A549 (cell line): ENCODE results near the gene SERPINA4.

Experiments used
- CEBPB ChIP-seq, 2 experiments: fragments of >200 bp in 1 of 2; sonication (Bioruptor Twin) in 1 of 2; formaldehyde crosslinking in 1 of 2; IDR thresholded peaks; 2 replicates each; pipeline ENCODE4 v1.6.1; 2012 to 2016
- CTCF ChIP-seq: fragments of >200 bp; sonication (Bioruptor Twin); formaldehyde crosslinking; IDR thresholded peaks from 3 replicates; pipeline ENCODE4 v1.5.1; 2016
- EP300 ChIP-seq, 2 experiments: fragments of >200 bp; sonication (Bioruptor Twin); formaldehyde crosslinking; IDR thresholded peaks; 2 replicates in 1 of 2; 3 replicates in 1 of 2; pipeline ENCODE4 v1.6.1; 2016 to 2017
- FOSL2 ChIP-seq, 2 experiments: fragments of 450-650 bp in 1 of 2; fragments of >200 bp in 1 of 2; sonication (Bioruptor Twin) in 1 of 2; formaldehyde crosslinking; IDR thresholded peaks; 2 replicates each; pipeline versions ENCODE4 v1.5.0 to v1.6.1; 2016 to 2020; ENCODE audit warnings: mild to moderate bottlenecking in 1 of 2, moderate library complexity in 1 of 2
- JUNB ChIP-seq: fragments of >200 bp; sonication (Bioruptor Twin); formaldehyde crosslinking; IDR thresholded peaks from 2 replicates; pipeline ENCODE4 v1.6.1; 2016
- POLR2A ChIP-seq: IDR thresholded peaks from 2 replicates; pipeline ENCODE4 v1.6.1; 2012; ENCODE audit warnings: mild to moderate bottlenecking, low read length
- REST ChIP-seq: fragments of 200-600 bp; sonication (generic); IDR thresholded peaks from 2 replicates; pipeline ENCODE4 v1.6.1; 2016; ENCODE audit warnings: antibody characterized with exemption, mild to moderate bottlenecking, moderate library complexity
- RNF2 ChIP-seq: fragments of 200-600 bp; sonication (generic); IDR thresholded peaks from 2 replicates; pipeline ENCODE4 v1.6.1; 2016; ENCODE audit warnings: low read depth, mild to moderate bottlenecking, antibody characterized with exemption, moderate library complexity, borderline replicate concordance

- TF ChIP-seq REST (no peak), CTCF (no peak), FOSL2 (IDR thresholded peaks at IDR 0.05) (no peak), FOSL2 (CRISPR knock-in tag; IDR thresholded peaks at IDR 0.05) (no peak), POLR2A (no peak), RNF2 (no peak), CEBPB (IDR thresholded peaks at IDR 0.05) (no peak), JUNB (no peak), EP300 (IDR thresholded peaks at IDR 0.05) (no peak)
Observed at GRCh38 chr14:94562022-94562421, 780 bp downstream of the SERPINA4 start.
